NOMO-1 treated with DMSO at 0.1 percent for 48 hours (cell line): ENCODE results near the gene CEP170B.
"Not testable (repeated sequence)": the region's sequence is repeated elsewhere in the genome, so short reads cannot be mapped to it uniquely, and the experiment has no call there.

Experiments
- DNase-seq: peaks from one replicate; lab custom pipeline; 2025; ENCODE audit not compliant: unreplicated experiment; lab: John Stamatoyannopoulos, UW

The CEP170B gene

GRCh38 chr14:104843442-104844305 is 21.4 kb upstream of the CEP170B start:
- DNase-seq: no peak

- no peak for DNase-seq
Observed at GRCh38 chr14:104844306-104845032, 20.6 kb upstream of the CEP170B start.

- no peak for DNase-seq
Observed at GRCh38 chr14:104845033-104845666, 19.9 kb upstream of the CEP170B start.

- DNase-seq: no peak
Observed at GRCh38 chr14:104845834-104846441, 19.1 kb upstream of the CEP170B start.

GRCh38 chr14:104852280-104852663 is 12.8 kb upstream of the CEP170B start:
- DNase-seq: no peak

GRCh38 chr14:104855532-104856090 is 9.5 kb upstream of the CEP170B start:
- no peak for DNase-seq

- DNase-seq: no peak
Observed at GRCh38 chr14:104856157-104856868, 8.8 kb upstream of the CEP170B start.

GRCh38 chr14:104856869-104857860 is 7.9 kb upstream of the CEP170B start:
- peak; percentile 1 for DNase-seq

GRCh38 chr14:104857931-104858330 is 7.1 kb upstream of the CEP170B start:
- not testable (repeated sequence) for DNase-seq

- no peak for DNase-seq
Observed at GRCh38 chr14:104858811-104859426, 6.1 kb upstream of the CEP170B start.

- no peak for DNase-seq
Observed at GRCh38 chr14:104859900-104860299, 5.2 kb upstream of the CEP170B start.

- DNase-seq: no peak
Observed at GRCh38 chr14:104860414-104860813, 4.7 kb upstream of the CEP170B start.

GRCh38 chr14:104863131-104863862 is 1.8 kb upstream of the CEP170B start:
- no peak for DNase-seq

GRCh38 chr14:104863923-104864266 is 1.2 kb upstream of the CEP170B start:
- no peak for DNase-seq

GRCh38 chr14:104864267-104865080 is 594 bp upstream of the CEP170B start:
- DNase-seq: no peak

- DNase-seq: no peak
Observed at GRCh38 chr14:104865631-104866441, 768 bp downstream of the CEP170B start.
